Measurements from ENCODE around the gene C1orf198.

DNA sequence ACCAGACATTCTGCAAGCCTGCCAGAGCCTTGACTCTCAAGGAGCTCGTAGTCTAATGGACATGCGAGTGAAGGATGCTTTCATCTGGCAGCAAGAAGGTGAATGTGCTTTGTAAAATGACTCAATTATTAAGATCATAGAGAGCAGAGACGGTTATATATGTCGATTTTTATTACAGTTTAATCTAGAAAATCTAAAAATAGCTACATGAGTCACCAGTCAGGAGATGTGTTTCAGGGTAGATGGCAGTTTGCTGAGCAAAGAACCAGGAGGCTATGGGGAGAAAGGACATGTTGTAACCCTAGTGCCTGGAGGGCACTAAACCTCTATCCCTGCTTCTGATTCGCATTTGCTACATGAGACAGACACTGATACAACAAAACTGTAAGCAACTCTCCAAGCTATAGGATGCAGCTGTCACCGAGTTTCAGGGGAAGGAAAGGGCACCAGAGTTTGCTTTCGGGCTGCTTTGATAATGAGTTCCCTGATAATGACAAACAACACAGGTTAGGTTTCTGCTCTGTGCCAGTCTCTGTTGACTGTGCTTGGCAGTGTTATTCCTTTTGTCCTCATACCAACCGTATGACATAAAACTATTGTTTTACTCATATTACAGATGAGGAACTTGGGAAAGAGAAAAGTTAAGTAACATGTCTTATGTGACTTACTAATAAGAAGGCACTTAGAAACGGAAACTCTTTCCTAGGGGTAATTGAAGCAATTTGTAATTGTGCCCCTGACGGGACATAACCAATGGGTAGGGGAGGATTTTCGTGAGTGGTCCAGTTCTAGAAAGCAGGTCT, 43.2 kb downstream of the C1orf198 start:
- TF ChIP-seq POLR2A (IDR thresholded peaks at IDR 0.05), result no peak
- TF ChIP-seq, protein P1, sequence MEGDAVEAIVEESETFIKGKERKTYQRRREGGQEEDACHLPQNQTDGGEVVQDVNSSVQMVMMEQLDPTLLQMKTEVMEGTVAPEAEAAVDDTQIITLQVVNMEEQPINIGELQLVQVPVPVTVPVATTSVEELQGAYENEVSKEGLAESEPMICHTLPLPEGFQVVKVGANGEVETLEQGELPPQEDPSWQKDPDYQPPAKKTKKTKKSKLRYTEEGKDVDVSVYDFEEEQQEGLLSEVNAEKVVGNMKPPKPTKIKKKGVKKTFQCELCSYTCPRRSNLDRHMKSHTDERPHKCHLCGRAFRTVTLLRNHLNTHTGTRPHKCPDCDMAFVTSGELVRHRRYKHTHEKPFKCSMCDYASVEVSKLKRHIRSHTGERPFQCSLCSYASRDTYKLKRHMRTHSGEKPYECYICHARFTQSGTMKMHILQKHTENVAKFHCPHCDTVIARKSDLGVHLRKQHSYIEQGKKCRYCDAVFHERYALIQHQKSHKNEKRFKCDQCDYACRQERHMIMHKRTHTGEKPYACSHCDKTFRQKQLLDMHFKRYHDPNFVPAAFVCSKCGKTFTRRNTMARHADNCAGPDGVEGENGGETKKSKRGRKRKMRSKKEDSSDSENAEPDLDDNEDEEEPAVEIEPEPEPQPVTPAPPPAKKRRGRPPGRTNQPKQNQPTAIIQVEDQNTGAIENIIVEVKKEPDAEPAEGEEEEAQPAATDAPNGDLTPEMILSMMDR (IDR thresholded peaks at IDR 0.05), result no peak

Data from heart left ventricle (tissue), 13 donors.